GM19455 (cell line): ENCODE data around the gene PRIM1.
A peak's percentile ranks its signal among the peaks of the same experiment; 100 is the strongest.
"Not testable (repeated sequence)": the region's sequence is repeated elsewhere in the genome, so short reads cannot be mapped to it uniquely, and the experiment has no call there.

Source experiments
- ATAC-seq: cut with Tn5 transposase; IDR thresholded peaks from one replicate; pipeline ENCODE4 v1.9.1; 2021; ENCODE audit not compliant: unreplicated experiment

PRIM1 gene

DNA sequence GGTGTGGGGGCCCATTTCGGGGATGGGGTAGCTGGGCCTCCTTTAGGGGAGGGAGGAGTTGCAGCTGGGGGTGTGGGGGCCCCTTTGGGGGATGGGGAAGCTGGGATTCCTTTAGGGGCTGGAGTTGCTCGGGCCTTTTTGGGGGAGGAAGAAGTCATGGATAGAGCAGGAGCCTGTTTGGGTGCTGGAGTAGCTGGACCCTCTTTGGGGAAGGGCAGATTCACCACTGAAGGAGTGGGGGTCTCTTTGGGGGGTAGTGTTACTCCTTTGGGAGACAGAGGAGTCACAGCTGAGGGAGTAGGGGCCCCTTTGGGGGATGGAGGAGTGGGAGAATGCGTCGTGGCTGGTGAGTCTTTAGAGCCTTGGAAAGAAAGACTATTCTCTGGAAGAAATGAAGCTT lies 33.5 kb downstream of the PRIM1 start:
- ATAC-seq: no peak

DNA sequence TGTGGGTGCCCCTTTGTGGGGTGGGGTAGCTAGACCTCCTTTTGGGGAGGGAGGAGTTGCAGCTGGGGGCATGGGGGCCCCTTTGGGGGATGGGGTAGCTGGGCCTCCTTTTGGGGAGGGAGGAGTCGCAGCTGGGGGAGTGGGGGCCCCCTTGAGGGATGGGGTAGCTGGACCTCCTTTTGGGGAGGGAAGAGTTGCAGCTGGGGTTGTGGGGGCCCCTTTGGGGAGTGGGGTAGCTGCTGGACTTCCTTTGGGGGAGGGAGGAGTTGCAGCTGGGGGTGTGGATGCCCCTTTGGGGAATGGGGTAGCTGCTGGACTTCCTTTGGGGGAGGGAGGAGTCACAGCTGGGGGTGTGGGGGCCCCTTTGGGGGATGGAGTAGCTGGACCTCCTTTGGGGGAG lies 34.0 kb downstream of the PRIM1 start:
- ATAC-seq: no peak

DNA sequence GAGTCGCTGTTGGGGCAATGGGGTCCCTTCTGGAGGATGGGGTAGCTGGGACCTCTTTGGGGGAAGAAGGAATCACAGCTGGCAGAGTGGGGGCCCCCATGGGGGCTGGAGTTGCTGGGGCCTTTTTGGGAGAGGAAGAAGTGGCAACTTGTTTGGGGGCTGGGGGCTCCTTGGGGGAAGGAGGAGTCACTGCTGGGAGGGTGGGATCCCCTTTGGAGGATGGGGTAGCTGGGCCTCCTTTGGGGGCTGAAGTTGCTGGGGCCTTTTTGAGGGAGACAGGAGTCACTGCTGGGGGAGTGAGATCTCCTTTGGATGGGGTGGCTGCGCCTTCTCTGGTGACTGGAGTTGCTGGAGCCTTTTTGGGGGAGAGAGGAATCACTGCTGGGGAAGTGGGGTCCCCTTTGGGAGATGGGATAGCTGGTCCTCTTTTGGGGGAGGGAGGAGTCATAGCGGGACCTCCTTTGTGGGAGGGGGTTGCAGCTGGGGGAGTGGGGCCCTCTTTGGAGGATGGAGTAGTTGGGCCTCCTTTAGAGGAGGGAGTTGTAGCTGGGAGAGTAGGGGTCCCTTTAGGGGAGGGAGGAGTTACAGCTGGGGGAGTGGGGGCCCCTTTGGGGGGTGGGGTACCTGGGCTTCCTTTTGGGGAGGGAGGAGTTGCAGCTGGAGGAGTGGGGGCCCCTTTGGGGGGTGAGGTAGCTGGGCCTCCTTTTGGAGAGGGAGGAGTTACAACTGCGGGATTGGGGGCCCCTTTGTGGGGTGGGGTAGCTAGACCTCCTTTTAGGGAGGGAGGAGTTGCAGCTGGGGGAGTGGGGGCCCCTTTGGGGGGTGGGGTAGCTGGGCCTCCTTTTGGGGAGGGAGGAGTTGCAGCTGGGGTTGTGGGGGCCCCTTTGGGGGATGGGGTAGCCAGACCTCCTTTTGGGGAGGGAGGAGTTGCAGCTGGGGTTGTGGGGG lies 34.9 kb downstream of the PRIM1 start:
- ATAC-seq: no peak

DNA sequence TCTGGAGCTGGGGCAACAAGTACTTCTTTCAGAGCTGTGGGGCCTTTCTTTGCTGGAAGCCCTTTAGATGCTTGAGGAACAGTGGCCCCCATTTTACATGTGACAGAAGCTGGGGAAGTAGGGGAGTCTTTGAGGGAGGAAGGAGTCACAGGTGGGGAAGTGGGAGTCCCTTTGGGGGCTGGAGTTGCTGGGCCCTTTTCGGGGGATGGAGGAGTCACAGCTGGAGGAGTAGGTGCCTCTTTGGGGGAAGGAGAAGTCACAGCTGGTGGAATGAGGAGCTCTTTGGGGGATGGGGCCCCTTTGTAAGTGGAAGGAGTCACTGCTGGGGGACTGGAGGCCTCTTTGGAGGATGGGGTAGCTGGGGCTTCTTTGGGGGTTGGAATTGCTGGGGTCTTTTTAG lies 35.7 kb downstream of the PRIM1 start:
- no peak for ATAC-seq

DNA sequence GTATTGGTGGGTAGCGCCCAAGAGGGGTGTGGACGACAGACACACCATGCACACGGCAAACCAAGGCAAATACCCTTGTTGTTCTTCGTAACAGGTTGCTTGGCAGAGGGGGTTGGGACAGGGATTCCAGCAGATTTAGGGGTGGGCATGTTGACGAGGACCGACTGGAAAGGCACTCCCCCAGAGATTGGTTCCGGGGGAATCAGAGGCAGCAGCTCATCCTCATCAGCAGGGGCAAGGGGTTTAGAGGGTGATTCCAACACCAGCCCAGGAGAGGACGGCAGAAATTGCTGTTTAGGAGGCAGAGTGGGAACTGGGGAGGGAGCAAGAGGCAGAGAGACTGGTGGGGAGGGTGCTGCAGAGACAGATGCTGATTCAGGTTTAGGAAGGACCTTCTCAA lies 36.3 kb downstream of the PRIM1 start:
- no peak for ATAC-seq

DNA sequence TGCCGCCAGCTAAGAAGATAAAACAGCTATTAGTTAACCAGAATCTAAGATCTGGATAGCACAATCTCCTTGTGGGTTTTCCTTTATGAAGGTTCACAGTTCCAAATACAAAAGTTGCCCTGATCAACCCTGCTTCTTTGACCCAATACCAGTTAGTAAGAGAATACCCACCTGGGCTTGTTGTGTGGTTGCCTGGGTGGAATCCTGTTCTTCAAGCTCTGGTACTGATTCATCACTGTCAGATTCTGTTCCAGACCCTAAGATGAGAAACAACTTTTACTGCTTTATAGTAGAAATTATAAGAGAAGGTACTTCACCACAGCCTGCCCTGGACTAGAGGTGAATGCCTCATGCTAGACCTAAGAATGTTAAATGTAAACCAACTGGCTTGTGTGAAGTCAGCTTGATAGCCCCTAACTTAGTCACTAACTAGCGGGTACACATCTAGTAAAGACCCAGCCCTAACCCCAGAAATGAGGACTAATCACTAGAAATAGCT lies 37.6 kb downstream of the PRIM1 start:
- no peak for ATAC-seq

DNA sequence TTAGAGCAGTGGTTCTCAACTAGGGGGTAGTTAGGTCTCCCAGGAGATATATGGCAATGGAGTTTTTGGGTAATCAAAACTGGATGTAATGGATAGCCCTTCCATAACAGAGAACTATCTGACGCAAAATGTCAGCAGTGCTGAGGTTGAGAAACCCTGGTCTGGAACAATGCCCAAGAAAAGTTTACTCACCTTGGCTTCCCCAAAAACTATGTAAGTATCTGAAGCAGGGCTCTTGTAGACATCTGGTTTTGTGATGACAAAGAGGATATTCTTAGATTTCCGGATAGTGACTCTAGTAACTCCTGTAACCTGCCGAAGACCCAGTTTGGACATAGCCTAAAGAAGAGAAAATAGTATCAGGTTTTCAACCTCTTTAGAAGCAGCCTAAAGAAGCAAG lies 38.8 kb downstream of the PRIM1 start:
- no peak for ATAC-seq

DNA sequence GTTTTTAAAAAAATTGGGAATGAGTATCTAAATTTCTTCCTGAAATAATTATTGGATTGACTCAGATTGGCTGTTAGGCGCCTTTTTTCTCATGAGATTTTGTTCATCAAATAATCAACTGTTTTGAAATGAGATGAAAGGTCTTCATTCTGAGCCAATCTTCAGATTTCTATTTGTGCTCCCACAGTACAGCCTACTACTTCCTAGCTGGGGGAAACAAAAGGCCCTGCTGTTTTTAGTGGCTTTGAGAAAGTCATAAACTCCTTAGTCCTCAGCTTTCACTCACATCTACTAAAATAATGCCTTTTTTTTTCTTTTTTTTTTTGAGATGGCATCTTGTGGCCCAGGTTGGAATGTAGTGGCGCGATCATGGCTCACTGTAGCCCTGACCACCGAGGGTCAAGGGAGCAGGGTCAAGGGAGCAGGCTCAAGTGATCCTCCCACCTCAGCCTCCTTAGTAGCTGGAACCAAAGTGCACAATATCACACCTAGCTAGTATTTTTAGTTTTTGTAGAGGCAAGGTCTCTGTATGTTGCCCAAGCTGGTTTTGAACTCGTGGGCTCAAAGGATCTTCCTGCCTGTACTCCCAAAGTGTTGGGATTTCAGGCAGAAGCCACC lies 42.3 kb downstream of the PRIM1 start:
- ATAC-seq: no peak

DNA sequence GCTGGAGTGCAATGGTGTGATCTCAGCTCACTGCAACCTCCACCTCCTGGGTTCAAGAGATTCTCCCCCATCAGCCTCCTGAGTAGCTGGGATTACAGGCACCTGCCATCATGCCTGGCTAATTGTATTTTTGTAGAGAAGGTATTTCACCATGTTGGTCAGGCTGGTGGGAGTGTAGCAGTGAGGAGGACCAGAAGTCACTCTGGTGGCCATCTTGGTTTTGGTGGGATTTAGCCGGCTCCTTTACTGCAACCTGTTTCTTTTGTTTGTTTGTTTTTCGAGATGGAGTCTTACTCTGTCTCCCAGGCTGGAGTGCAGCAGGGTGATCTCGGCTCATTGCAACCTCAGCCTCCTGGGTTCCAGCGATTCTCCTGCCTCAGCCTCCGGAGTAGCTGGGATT lies 47.6 kb downstream of the PRIM1 start:
- ATAC-seq: not testable (repeated sequence)

DNA sequence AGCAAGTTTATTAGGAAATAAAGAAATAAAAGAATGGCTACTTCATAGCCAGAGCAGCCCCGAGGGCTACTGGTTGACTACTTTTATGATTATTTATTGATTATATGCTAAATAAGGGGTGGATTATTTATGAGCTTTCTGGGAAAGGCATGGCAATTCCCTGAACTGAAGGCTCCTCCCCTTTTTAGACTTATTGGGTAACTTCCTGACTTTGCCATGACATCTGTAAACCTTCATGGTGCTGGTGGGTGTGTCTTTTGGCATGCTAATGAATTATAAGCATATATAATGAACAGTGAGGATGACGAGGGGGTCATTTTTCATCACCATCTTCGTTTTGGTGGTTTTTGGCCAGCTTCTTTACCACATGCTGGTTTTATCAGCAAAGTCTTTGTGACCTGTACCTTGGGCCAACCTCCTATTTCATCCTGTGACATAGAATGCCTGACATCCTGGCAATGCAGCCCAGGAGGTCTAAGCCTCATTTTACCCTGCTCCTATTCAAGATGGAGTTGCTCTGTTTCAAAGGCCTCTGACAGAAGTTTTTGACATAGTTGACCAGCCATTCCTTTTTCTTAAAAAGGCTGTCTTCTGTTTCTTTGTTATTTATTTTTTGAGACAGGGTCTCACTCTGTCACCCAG lies 53.0 kb downstream of the PRIM1 start:
- no peak for ATAC-seq

DNA sequence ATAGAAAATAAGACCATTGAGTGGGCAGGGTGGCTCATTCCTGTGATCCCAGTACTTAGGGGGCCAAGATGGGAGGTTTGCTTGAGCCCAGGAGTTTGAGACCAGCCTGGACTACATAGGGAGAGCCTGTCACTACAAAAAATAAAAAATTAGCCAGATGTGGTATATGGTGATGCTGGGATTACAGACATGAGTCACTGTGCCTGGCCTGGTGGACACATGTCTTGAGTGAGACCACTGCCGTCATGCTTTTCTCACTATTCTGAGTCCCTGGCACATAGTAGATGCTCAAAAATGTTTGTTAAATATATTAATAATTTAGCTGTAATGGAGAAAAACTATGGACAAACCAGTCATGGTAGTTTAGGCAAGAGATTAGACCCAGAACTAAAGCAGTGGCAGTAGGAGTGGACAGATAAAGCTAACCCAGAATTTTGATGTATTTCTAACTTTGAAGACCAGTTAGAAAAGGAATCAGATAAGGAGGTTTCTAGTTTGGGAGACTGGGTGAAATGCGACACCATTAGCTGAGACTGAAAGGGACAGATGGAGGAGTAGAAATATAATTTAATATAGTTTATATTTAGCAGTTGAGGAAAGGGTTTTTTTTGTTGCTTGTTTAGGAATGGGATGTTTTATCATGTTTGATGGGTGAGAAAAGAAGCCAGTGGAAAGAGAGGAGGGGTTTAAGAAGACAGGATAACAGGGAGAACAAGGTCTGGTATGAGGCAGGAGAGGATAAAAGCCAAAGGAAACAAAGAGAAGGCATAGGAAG lies 56.6 kb downstream of the PRIM1 start:
- ATAC-seq: no peak

DNA sequence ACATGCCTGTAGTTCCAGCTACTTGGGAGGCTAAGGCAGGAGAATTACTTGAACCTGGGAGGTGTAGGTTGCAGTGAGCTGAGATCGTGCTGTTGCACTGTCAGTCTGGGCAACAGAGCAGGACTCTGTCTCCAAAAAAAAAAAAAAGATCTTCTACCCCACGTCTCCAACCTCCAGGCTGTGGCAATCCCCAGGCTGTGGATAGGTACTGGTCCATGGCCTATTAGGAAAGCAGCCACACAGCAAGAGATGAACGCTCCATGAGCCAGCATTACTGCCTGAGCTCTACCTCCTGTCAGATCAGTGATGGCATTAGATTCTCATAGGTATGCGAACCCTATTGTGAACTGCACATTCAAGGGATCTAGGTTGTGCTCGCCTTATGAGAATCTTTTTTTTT lies 58.0 kb downstream of the PRIM1 start:
- ATAC-seq: no peak

DNA sequence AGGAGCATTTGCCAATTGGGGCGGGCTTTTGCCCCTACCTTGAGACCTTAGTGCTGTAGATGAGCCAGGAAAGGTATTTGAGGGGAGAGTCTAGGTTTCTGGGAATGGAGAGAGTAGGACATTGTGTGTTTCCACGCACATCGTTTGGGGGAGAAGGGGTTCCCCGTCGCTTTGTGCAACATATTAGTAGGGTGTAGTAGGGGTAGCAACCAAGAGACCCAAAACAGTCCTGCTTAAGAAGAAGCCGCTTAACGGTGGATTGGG lies 63.3 kb downstream of the PRIM1 start:
- ATAC-seq: no peak

DNA sequence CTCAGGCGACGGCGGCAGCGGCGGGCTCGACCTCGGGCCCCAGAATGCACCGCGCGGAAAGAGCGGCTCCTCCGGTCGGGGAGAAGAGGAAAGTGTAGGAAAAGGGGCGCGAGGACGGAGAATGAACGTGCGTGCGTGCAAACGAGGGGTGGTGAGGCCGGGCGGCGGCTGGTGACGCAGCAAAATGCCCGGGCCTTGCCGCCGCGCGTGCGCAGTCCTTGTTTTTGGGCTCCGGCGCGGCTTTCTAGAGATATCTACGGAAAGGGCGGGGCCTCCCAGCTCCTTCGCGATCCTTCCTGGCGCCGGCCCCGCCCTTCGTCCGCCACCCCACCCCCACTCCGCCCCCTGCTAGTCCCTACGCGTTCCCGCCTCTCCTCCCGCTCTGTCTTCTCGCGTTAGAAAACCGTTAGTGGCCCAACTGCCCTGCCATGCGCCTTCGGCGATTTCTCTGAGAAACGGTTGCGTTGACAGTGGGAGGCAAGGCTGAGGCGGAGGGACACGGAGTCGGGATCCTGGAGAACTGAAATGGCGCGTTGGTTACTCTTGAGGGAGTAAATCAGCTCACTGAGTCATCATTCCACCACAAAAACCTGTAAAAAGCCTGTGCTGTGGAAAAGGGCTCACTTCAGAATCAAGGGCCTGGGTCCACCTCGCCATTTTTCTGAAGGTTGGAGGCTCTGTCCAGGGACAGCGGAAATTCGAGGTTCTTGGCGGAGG lies 63.8 kb downstream of the PRIM1 start, which contains the start of gene PTGES3:
PTGES3 (minus strand) TSS at position 156 of the 717 bp plus-strand sequence. CDS start 285 bp downstream, outside the sequence.
- peak; percentile 71 for ATAC-seq

DNA sequence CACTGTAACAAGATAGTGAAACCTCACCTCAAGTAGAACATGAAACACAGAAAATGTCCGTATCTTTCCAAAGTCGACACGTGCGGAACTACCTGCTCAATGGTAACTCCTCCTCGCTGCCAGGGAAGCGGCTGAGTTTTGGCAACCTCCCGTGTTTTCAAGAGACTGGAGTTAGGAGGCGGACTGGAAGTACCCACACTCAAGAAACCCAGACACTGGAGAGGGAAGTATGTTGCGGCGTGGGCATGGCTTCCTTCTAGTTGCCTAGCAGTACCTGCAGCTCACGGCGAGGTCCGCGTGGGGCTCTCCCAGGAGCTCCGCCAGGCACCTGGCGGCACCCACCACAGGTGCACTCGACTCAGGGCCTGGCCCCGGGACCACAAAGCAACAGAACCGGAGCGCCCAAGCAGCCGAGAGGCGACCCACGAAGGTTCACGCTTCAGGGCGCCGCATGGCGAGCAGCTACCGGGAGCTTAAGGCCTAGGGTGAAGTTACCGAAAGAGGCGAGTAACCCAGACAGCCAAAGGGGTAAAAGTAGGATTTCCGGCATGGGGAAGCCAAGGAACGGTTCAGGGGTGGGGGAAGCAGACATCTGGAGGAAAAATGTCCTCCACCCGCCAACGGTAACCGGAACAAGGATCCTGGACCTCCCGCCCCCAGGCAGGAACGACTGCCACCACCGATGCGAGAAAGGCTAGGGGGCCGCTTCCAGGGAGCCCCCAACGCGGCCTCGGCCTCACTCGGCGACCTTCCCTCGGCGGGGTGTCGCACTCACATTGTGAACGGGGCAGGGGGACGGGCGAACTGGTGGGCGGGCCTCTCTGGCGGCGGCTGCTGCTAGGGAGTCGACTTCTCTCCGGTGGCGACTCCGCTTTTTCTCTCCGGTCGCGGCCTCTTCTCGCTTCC lies 64.6 kb downstream of the PRIM1 start:
- peak; percentile 17 for ATAC-seq

DNA sequence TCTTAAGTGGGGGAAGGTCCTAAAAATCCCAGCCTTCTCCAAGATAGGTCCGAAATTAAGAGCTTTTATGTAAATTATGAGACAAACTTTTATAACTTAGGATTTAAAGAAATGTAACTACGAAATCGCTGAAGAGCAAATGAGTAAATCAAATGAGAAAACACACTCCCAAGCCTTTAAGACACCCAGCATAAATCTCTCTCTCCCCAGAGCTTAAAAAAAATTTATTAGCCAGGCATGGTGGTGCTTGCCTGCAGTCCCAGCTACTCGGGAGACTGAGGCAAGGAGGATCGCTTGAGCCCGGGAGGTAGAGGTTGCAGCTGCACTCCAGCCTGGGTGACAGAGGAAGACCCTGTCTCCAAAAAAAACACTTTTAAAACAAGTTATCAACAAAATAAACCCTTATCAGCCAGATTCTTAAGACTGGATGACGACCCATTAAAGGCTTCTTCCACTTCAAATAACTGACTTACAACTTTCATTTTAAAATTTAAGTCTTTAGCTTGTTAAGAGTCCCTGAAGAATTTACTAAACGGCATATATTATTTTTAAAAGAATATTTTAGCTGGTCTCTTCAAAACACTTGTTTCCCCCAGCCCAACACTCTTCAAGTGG lies 67.3 kb downstream of the PRIM1 start:
- no peak for ATAC-seq

DNA sequence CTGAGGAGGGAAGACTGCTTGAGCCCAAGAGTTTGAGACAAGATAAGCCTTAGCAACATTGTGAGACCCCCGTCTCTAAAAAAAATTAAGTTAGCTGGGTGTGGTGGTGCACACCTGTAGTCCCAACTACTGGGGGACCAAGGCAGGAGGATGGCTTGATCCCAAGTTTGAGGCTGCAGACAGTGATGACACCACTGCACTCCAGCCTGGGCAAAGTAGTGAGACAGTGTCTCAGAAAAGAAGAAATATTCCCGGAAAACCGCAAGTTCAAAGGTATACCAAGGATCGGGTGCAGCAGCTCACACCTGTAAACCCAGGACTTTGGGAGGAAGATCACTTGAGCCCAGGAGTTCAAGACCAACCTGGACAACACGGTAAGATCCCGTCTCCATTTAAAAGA lies 69.8 kb downstream of the PRIM1 start:
- ATAC-seq: no peak
